HG02938 (cell line): ENCODE measurements around the gene RASSF7.

Experiments used
- ATAC-seq: cut with Tn5 transposase; IDR thresholded peaks from one replicate; pipeline ENCODE4 v1.9.1; 2021; ENCODE audit warnings: mild to moderate bottlenecking, moderate library complexity; ENCODE audit not compliant: unreplicated experiment

The RASSF7 gene

DNA sequence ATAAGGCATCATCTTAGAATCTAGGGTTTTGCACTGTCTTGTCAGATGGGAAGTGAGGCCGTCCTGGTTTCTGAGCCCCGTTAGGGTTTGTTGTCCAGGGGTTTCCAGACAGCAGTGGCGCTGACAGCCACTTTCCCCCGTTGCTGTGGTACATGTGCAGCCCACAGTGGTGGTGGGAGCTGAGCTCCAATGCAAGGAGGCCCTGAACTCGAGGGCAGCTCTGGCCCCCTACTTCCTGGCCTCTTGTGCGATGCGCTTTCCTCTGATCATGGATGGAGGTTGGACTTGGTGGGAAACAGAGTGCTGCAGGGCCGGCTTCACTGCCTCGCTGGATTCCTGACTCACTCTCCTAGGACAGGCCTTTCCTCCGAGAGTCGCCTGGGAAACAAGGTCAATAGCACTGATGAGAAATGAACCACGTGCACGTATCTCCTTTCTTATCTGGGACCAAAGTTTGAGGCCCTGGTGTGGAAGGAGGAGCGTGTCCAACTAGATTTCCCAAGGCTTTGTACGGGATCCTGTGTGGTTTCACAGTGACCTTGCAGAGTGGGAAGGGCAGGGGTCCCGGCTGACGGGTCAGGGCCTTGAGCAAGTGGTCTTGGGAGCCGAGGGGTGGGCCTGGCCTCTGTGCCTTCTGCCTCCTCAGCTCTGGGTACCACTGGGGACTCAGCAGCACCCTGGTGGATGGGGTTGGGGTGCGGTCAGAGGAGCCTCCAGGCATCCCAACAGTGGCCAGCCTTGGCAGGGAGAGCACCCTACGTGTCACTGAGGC, 19.2 kb downstream of the RASSF7 start:
- ATAC-seq, result no peak

DNA sequence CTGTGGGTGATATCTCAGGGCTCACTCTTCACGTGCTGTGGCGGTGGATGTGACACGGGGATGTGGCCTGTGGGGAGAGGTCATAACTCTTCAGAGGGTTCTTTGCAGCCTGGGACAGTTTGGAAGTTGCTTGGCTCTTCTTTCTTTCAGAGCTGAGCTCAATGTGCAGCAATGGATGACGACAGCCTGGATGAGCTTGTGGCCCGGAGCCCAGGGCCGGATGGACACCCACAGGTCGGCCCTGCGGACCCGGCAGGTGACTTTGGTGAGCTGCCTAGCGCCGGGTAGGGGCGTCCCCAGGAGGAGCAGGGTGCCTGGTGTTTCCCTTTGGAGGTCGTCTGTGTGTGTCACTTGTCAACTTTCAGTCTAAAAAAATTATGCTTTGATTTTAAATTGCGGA, 20.6 kb downstream of the RASSF7 start:
- ATAC-seq, result no peak

DNA sequence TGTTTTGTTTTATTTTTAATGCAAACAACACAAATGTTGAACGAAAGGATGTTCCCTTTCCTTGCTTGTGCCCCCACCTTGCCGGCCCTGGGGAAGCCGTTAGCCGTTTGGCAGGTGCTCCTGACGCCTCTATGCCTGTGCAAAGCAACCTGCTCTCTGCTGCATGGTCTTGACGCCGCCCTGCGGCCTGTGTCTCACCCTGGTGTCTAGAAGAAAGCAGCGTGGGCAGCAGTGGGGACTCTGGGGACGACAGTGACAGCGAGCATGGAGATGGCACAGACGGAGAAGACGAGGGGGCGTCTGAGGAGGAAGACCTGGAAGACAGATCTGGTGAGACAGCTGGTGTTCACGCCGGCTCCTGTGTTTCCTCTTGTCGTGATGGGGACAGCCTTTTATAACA, 21.0 kb downstream of the RASSF7 start:
- ATAC-seq, result no peak

DNA sequence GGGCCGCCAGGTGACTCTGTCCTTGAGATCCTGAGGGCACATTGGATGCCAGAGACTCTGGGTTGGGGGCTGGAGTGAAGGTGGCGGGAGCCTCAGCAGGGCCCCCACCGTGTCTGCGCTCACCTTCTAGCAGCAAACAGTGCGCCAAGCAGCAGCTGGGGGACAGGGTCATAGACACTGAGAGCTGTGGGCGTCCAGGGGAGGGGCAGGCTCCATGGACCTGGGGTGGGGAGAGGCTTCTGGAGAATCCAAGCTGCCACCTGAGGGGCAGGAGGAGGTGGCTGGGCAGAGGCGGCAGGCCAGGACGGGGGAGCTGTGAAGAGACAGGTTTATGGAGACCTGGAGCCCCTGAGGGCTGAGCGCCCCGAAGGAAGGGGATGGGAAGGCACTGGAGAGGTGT, 23.5 kb downstream of the RASSF7 start:
- ATAC-seq, result no peak

DNA sequence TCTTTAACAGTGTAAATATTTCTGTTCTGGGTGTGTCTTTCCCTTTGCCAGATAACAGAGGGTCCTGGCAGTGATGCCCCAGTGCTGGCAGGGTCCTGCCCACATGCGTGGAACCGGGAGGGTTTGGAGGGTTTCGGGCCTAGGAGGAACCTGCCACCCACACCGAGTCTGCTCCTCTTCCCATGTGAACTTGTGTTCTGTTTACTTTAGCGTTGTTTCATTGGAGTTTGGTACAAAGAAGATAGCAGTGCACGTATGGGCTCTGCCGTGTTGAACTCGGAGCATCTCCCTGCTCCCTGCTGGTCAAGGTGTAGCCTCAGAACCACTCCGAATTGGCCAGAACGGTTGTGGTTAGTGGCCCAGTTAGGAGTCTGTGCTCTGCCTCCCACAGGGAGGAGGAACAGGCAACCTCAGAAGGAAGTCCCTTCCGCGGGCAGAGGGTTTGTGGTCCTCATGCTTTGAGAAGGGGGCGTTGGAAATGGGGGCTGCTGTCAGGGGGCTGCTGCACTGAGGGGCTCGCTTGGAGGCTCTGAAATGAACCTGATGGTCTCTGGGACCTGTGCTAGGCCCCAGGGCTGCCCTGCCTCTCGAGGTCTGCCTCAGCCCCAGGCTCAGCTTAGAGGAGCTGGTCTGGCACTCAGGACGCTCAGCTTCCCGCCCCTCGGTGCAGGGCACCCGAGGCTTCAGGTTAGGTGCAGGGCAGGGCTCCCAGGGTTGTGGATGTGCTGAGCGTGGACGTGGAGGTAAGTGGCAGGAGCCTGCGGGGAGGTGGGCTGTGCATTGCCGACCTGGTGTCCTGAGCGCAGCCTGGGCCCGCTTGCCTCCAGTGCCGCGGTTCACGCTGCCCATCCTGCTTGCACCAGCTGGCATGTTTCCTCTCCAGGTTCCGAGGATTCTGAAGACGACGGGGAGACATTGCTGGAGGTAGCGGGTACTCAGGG, 25.9 kb downstream of the RASSF7 start:
- ATAC-seq, result no peak

DNA sequence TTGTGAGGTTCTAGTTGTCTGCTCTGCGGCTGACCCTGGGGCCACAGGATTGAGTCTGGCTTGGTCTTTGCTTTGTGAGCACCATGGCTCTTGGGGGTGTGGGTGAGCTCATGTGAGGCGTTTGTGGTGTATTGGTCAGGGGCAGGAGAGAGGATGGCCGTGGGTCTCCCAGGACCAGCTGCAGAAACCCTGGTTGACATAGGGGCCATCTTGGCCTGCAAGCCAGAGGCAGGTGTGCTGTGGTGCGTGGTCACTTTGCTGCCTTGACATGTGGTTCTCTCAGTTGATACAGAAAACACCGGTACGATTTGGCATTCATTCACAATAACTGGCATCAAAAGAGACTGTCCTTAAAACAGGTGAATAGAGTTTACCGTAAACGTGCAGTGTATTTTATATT, 26.8 kb downstream of the RASSF7 start:
- ATAC-seq, result no peak

DNA sequence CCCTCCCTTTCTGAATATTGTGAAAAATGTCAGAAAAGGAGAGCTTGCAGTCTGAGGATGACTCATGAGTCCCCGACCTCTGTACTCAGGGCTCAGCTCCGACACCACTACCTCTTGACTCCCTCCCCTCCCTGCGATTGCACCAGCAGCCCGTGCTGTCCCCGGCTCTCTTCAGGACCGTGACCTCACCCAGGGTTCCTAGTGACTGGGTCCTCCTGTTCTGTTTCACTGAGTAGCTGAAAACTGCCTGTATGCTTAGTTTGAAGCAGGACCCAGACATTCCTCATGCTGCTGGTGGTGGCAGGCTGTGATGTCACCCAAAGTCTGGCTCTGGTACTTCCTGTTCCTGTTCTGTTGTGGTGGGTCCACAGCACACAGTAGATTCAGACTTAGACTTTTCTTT, 27.2 kb downstream of the RASSF7 start:
- no peak for ATAC-seq

DNA sequence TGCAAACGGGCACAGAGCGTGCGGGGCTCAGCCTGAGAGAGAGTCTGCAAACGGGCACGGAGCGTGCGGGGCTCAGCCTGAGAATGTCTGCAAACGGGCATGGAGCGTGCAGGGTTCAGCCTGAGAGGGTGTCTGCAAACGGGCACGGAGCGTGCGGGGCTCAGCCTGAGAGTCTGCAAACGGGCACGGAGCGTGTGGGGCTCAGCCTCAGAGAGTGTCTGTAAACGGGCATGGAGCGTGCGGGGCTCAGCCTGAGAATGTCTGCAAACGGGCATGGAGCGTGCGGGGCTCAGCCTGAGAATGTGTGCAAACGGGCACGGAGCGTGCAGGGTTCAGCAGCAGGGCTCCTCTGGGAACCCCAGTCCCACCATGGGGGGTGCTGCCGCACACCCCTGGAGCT, 29.0 kb downstream of the RASSF7 start:
- ATAC-seq, result no peak

DNA sequence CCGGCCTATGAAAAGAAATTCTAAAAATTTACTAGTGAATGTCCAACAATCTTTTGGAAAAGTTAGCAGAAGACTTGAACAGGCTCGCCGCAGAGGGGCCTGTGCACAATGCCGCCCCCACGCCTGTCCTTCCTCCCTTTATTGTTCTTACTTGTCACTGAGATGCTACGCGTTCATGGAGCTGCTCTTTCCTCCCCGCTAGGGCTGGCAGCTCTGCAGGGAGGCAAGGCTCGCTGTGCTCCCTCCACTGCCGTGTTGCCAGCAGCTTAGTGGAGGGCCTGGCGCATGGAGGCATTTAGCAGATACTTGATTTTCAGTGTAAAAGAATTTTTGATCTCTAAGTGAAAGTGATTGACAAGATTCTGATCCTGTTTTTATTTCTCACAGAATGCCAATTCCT, 30.2 kb downstream of the RASSF7 start:
- ATAC-seq, result no peak

DNA sequence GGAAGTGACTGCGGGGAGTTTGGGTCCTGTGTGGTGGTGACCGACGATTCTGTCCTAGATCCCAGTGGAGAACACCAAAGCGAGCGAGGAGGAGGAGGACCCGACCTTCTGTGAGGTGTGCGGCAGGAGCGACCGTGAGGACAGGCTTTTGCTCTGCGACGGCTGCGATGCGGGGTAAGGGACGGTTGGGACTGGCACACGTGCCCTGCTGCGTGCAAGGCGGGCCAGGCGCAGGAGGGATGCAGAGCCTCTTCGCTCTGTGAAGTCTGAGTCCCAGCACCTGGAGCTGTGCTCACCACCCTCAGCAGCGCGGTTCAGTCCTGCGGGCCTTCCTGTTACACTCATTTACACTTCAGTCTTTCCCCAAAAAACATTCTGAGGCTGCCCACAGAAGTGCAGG, 31.7 kb downstream of the RASSF7 start:
- ATAC-seq, result no peak

DNA sequence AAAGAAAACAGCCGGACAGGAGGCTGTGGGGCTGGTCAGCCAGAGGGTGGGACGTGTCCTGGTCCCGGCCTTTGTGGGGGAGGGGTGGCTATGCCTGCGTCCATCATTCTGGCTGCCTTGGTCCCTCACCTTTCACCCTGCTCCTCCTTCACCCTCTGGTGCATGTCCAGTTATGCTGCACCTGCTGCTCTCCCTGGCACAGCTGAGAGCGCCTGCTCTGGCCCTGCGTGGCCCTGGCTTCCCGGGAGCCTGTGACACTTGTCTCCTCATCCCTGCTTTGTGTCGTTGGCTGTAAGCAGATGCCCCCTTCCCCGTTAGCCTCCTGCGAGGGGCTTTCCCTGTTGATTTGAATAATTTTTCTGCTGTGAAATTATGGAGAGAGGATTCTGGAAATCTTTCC, 32.1 kb downstream of the RASSF7 start:
- ATAC-seq, result no peak

DNA sequence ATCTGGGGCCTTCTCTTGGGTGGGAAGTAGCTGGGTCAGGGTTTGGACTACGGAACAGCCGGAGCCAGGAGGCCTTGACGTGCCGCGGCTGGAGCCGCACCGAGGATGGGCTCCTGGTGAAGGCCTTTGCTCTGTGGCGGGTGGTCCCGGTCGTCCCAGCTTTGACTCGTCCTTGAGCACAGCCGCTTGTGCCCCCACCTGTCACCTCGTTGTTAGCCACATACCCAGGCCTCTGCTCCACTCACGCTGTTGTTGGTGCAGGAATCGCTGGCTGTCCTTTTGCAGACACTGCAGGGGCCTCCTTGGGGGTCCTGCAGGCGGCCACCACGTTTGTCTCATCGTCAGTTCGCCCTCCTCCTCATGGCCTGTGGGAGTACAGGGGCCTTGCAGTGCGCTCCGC, 32.6 kb downstream of the RASSF7 start:
- ATAC-seq, result no peak

DNA sequence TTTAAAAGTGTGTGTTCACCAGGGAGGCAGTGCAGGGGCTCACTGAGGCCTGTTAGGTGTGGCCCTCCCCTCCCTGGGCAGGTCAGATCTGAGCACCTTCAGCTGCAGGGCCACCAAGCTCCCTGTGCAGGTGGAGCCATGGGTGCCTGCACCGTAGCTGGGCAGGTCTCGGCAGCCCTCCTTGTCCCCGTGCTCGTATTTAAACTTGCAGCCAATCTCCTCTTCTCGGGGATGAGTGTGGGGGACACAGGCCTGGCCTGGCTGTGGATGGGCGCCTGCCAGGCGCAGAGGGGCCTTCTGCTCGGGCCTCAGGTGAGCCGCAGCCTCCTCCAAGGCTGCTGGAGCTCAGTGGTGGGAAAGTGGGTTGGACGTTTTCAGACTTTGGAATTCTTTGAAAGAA, 34.6 kb downstream of the RASSF7 start:
- ATAC-seq, result no peak

DNA sequence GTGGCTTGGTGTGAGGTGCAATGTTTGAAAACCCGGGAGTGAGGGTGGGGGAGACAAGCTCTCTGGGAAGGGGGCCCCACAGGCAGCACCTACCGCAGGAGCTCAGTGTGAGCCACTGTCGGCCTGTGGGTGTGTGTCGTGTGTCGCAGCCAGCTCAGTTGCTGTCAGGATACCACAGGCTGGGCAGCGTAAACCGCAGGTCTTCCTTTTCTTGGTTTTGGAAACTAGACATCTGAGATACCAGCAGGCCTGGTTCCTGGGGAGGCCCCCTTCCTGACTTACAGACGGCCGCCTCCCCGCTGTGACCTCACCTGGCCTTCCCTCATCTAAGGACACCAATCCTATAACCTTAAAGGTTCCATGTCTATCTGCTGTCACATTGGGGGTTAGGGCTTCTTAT, 35.6 kb downstream of the RASSF7 start:
- no peak for ATAC-seq

DNA sequence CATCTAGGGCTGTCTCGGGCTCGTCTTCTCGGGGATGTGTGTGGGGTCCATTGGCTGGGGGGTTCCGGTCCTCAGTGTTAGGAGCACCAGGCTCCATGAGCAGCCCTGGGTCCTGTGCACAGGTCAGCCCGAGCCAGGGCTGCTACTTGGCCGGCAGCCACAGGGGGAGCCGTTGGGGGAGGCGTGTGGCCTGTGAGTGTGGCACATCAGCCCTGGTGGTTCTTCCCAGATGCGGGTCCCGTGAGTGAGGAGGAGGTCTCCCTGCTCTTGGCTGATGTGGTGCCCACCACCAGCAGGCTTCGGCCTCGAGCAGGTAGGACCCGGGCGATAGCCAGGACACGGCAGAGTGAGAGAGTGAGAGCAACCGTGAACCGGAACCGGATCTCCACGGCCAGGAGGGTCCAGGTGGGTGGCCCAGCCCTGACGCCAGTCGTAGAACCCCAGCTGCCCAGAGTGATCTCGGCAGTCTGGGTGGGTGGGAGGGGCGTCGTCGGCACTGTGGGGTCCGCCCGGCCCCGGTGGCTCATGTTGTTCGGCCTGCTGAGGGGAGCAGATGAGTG, 36.5 kb downstream of the RASSF7 start:
- no peak for ATAC-seq

DNA sequence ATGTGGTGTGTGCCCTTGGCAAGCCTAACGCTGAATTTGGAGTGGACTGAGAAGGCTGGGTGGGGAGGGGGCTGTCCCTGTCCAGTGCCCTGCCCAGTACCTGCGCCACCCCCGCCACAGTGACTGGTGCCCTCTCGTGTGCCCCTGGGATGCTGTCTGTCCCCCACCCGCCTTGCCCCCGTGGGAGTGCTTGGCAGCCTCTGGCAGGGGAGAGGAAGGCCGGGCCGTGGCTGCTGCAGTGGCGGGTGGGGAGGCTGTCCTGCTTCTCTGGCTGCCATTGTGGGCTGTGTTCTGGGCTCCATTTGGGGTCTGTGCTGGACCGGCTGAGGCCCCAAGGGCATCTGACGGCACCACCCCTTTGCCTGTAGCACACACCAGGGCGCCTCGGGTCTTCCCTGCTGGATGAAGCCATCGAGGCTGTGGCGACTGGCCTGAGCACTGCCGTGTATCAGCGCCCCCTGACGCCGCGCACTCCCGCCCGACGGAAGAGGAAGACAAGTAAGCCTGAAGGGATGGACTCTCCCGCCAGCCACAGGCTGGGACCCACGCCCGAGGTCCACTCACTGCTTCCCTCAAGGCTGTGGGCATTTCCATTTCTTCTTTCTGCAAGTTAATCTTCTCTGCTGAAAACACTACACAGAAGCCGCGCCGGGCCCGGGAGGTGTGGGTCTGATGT, 37.4 kb downstream of the RASSF7 start:
- ATAC-seq, result no peak

DNA sequence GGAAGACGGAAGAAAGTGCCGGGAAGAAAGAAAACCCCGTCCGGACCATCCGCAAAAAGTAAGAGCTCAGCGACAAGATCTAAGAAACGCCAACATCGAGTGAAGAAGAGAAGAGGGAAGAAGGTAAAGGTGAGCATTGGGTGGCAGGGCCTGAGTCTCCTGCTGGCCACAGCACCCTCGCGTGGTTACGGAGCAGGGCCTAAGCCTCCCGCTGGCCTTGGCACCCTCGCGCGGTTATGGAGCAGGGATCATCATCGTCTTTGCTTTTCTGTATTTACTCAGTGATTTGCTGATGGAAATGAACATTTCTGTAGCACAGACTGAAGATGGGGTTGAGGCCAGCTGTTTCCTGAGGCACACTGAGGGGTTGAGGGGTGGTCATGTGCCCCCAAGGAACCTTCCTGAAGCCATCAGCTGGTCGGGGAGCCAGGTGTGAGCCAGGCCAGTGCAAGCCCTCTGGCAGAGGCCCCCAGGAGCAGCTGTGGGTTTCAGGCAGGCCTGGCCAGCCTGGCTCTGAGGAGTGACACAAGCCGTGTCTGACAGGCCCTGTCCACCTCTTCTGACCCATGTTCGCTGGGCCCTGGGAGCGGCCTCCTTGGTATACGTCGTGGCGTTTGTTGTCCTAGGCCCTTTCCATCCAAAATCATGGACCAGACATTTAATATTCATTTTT, 40.9 kb downstream of the RASSF7 start:
- no peak for ATAC-seq

DNA sequence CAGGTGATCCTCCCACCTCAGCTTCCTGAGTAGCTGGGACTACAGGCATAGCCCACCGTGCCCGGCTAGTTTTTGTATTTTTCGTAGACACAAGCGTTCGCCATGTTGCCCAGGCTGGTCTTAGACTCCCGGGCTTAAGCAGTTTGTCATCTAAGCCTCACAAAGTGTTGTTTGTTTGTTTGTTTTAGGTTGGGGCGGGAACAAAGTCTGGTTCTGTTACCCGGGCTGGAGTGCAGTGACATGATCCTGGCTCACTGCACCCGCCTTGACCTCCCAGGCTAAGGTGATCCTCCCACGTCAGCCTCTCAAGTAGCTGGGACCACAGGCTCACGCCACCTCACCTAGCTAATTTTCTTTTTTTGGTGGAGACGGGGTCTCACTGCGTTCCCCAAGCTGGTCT, 42.4 kb downstream of the RASSF7 start:
- no peak for ATAC-seq

DNA sequence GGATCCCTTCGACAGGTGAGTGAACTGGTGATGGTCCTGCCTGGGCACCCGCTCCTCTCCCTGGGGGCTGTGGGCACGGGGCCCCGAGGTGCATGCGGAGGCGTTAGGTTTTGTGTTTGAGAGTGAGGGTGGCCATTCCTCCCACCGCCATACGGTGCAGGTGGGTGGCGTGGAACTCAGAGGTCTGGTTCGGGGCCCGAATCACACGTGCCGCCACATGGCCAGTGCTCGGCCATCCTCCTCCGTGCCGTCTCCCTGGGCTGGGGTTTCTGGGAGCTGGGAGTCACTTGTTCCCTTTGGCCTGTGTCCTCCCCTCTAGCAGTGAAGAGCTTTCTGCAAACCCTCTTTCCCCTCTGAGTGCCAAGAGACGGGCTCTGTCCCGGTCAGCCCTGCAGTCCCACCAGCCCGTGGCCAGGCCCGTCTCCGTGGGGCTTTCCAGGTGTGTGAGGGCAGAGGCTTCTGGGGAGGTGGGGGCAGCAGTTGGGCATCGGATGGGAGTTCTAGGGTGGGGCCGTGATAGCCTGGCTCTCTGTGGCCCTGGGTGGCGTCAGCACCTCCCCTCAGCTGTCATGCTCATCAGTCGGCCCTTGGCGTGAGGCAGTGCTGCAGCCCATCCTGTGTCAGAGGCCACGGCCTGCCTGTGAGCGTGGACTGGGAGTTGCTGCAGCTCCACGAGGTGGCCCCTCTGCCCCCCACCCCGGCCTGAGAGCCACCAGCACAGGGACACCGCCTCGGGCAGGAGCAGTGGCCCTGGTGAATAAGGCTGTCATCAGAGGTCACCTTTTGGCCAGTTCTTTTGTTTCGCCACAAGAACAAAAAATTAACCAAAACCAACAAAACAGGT, 44.7 kb downstream of the RASSF7 start:
- ATAC-seq, result no peak

DNA sequence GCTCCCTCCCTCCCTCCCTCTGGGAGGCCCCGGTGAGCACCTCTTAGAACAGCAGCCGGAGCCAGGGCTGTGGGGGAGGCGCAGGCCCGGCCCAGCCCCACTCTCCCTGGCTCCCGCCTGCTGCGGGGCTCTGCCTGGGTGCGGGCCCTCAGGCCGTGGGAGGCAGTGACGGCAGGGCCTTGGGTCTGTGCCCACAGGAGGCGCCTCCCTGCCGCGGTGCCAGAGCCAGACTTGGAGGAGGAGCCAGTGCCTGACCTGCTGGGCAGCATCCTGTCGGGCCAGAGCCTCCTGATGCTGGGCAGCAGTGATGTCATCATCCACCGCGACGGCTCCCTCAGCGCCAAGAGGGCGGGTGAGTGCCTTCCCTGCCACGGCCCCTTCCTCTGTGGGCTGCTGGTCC, 45.5 kb downstream of the RASSF7 start:
- no peak for ATAC-seq
